Tibial artery (tissue), 4 donors: ENCODE results near the gene PPM1L.

Experiments used
- DNase-seq, 2 donors: peaks; one replicate each; pipeline ENCODE4 v3.0.0-alpha.2; 2019
- H3K27ac ChIP-seq, 2 donors: fragments of 200-600 bp; sonication (generic) in 1 of 2; 1 replicate in 1 of 2; 2 replicates in 1 of 2; pipeline ENCODE4 v1.5.1; 2018 to 2019; ENCODE audit warnings: mild to moderate bottlenecking in 1 of 2
- H3K27me3 ChIP-seq, 2 donors: fragments of 200-600 bp; sonication (generic) in 1 of 2; one replicate each; pipeline versions ENCODE4 v1.5.1 to v1.6.0; 2016 to 2019
- H3K36me3 ChIP-seq, 3 donors: fragments of 200-600 bp; sonication (generic) in 2 of 3; one replicate each; pipeline ENCODE4 v1.5.1; 2016 to 2019; ENCODE audit warnings: mild to moderate bottlenecking in 2 of 3
- H3K4me1 ChIP-seq, 4 donors: fragments of 200-600 bp; sonication (generic) in 2 of 4; 1 replicate in 3 of 4; 2 replicates in 1 of 4; pipeline ENCODE4 v1.5.1; 2016 to 2019
- H3K4me3 ChIP-seq, 2 donors: fragments of 200-600 bp; sonication (generic) in 1 of 2; 1 replicate in 1 of 2; 2 replicates in 1 of 2; pipeline ENCODE4 v1.5.1; 2018 to 2019; ENCODE audit warnings: mild to moderate bottlenecking in 2 of 2
- H3K9me3 ChIP-seq, 3 donors: fragments of 200-600 bp; sonication (generic) in 1 of 3; one replicate each; pipeline ENCODE4 v1.5.1; 2016 to 2019
- CTCF ChIP-seq, 2 experiments: fragments of 200-600 bp in 1 of 2; fragments of 450-650 bp in 1 of 2; IDR thresholded peaks; one replicate each; pipeline ENCODE4 v1.5.1; 2017 to 2019; ENCODE audit warnings: antibody characterized with exemption in 2 of 2, mild to moderate bottlenecking in 1 of 2, moderate library complexity in 1 of 2
- intact Hi-C: fragments of 100-400 bp; cut with DNase I; formaldehyde crosslinking; loops from one replicate; pipeline ENCODE4 v1.15.0; 2023; ENCODE audit warnings: low total_unique reads

Gene PPM1L

GRCh38 chr3:160801386-160802118 is 45.5 kb downstream of the PPM1L start:
- H3K4me3 ChIP-seq, result peak overlapping the region; percentile 23 to 30
- H3K27me3 ChIP-seq, result no peaks in the 10 kb centered on the region
- H3K27ac ChIP-seq, result peak overlapping the region; percentile 88 to 89
- H3K9me3 ChIP-seq, result no peaks in the 10 kb centered on the region
- no peaks in the 10 kb centered on the region for H3K36me3 ChIP-seq
- peak; percentile 78 to 84 for DNase-seq
- peaks cover 4 to 56% (median 30%) of the 10 kb centered on the region in 4 donors for H3K4me1 ChIP-seq
- TF ChIP-seq CTCF (IDR thresholded peaks at IDR 0.05), result no peak
- intact Hi-C loops, result no loop called here

GRCh38 chr3:160804762-160805161 is 48.7 kb downstream of the PPM1L start:
- Histone ChIP-seq H3K9me3 (no peaks in the 10 kb centered on the region), H3K4me3 (no peak overlapping the region), H3K4me1 (peaks cover 4 to 75% (median 44%) of the 10 kb centered on the region in 4 donors), H3K36me3 (no peaks in the 10 kb centered on the region), H3K27me3 (no peaks in the 10 kb centered on the region), H3K27ac (peak overlapping the region; percentile 57 to 70)
- DNase-seq, result peak; percentile 48 to 80
- TF ChIP-seq CTCF (IDR thresholded peaks at IDR 0.05), result no peak
- intact Hi-C loops, result no loop called here

GRCh38 chr3:160806094-160806493 is 50.1 kb downstream of the PPM1L start:
- Histone ChIP-seq H3K27ac (peak overlapping the region; percentile 57 to 70), H3K4me3 (no peak overlapping the region), H3K36me3 (no peaks in the 10 kb centered on the region), H3K4me1 (peaks cover 4 to 82% (median 53%) of the 10 kb centered on the region in 4 donors), H3K9me3 (no peaks in the 10 kb centered on the region), H3K27me3 (no peaks in the 10 kb centered on the region)
- intact Hi-C loops, result no loop called here
- no peak for TF ChIP-seq CTCF (IDR thresholded peaks at IDR 0.05)
- no peak for DNase-seq

GRCh38 chr3:160806686-160807085 is 50.7 kb downstream of the PPM1L start:
- Histone ChIP-seq H3K4me1 (peaks cover 4 to 83% (median 58%) of the 10 kb centered on the region in 4 donors), H3K4me3 (no peak overlapping the region), H3K27me3 (no peaks in the 10 kb centered on the region), H3K36me3 (no peaks in the 10 kb centered on the region), H3K27ac (peak overlapping the region; percentile 57 to 70), H3K9me3 (no peaks in the 10 kb centered on the region)
- DNase-seq, result no peak
- no peak for TF ChIP-seq CTCF (IDR thresholded peaks at IDR 0.05)
- intact Hi-C loops, result no loop called here

GRCh38 chr3:160808838-160809237 is 52.8 kb downstream of the PPM1L start:
- Histone ChIP-seq H3K9me3 (no peaks in the 10 kb centered on the region), H3K27me3 (no peaks in the 10 kb centered on the region), H3K27ac (peak overlapping the region; percentile 59 to 69), H3K36me3 (no peaks in the 10 kb centered on the region), H3K4me3 (no peak overlapping the region), H3K4me1 (peaks cover 0 to 78% (median 50%) of the 10 kb centered on the region in 4 donors)
- no peak for TF ChIP-seq CTCF (IDR thresholded peaks at IDR 0.05)
- intact Hi-C loops, result no loop called here
- DNase-seq, result peak; percentile 20 to 82
